HL-60/S4 treated with phorbol 12-myristate 13-acetate at 8.2 ng/mL for 4 days and 3 days (cell line): ENCODE results near the gene ZBTB16.

Experiments used
- in situ Hi-C: fragments of 300-500 bp; cut with MboI; formaldehyde crosslinking; loops from 2 replicates; pipeline ENCODE4 v1.15.0; 2022; ENCODE audit warnings: low sequenced_read_pairs

Gene ZBTB16

GRCh38 chr11:114180301-114181055 is 121.0 kb downstream of the ZBTB16 start:
- in situ Hi-C loops: no loop called here

- in situ Hi-C loops: no loop called here
These were observed 121.7 kb downstream of the ZBTB16 start for GRCh38 chr11:114181195-114181594.

GRCh38 chr11:114181752-114182151 is 122.2 kb downstream of the ZBTB16 start:
- in situ Hi-C loops: no loop called here

- in situ Hi-C loops: no loop called here
These were observed 123.0 kb downstream of the ZBTB16 start for GRCh38 chr11:114182471-114183043.

GRCh38 chr11:114183044-114183511 is 123.6 kb downstream of the ZBTB16 start:
- in situ Hi-C loops: no loop called here

- in situ Hi-C loops: no loop called here
These were observed 125.9 kb downstream of the ZBTB16 start for GRCh38 chr11:114185436-114185835.

GRCh38 chr11:114187173-114187572 is 127.7 kb downstream of the ZBTB16 start:
- in situ Hi-C loops: no loop called here

- in situ Hi-C loops: no loop called here
These were observed 129.5 kb downstream of the ZBTB16 start for GRCh38 chr11:114188851-114189570.

GRCh38 chr11:114190630-114191029 is 131.1 kb downstream of the ZBTB16 start:
- in situ Hi-C loops: no loop called here

GRCh38 chr11:114191893-114192292 is 132.4 kb downstream of the ZBTB16 start:
- in situ Hi-C loops: no loop called here

GRCh38 chr11:114192841-114193389 is 133.4 kb downstream of the ZBTB16 start:
- in situ Hi-C loops: no loop called here

- in situ Hi-C loops: no loop called here
These were observed 134.5 kb downstream of the ZBTB16 start for GRCh38 chr11:114193730-114194679.

- in situ Hi-C loops: no loop called here
These were observed 135.2 kb downstream of the ZBTB16 start for GRCh38 chr11:114194702-114195101.

- in situ Hi-C loops: no loop called here
These were observed 135.6 kb downstream of the ZBTB16 start for GRCh38 chr11:114195151-114195550.

- in situ Hi-C loops: no loop called here
These were observed 136.6 kb downstream of the ZBTB16 start for GRCh38 chr11:114195981-114196731.

GRCh38 chr11:114196997-114197703 is 137.6 kb downstream of the ZBTB16 start:
- in situ Hi-C loops: no loop called here

GRCh38 chr11:114197799-114198500 is 138.4 kb downstream of the ZBTB16 start:
- in situ Hi-C loops: no loop called here

GRCh38 chr11:114199051-114199450 is 139.5 kb downstream of the ZBTB16 start:
- in situ Hi-C loops: no loop called here
